ENCODE data around the gene LTBP2. TPM values are rescaled to one million over a fixed set of nuclear protein-coding genes. Genes with fewer than 3 reads are reported as not detected.

Gene LTBP2
- total and polyA plus RNA-seq, 2 of the 13 experiments (the other 11 are each of a cell fraction or from before 2014, with no cell fraction given): 0.20 to 0.41 TPM

- TF ChIP-seq FOXP4 (CRISPR knock-in tag; IDR thresholded peaks at IDR 0.05): 0 out of 2 replicates have a peak, but pooled peaks have one; percentile 13
- TF ChIP-seq HOXA7 (CRISPR knock-in tag; IDR thresholded peaks at IDR 0.05): no peak
- TF ChIP-seq ZFP91 (CRISPR knock-in tag; IDR thresholded peaks at IDR 0.05; ENCODE audit: borderline replicate concordance): no peak
- no peak for TF ChIP-seq BRD4 (CRISPR knock-in tag; IDR thresholded peaks at IDR 0.05)
Measured at GRCh38 chr14:74569806-74570591, 42.0 kb downstream of the LTBP2 start (continued).

- BruUV-seq (replicated peaks): no TSS peak
- TF ChIP-seq BCL3 (CRISPR knock-in tag; IDR thresholded peaks at IDR 0.05) (no peak), CREB3 (CRISPR knock-in tag; IDR thresholded peaks at IDR 0.05) (no peak), SRF (IDR thresholded peaks at IDR 0.05; ENCODE audit: low read depth, low read length) (no peak), SCMH1 (CRISPR knock-in tag; IDR thresholded peaks at IDR 0.05; ENCODE audit: borderline replicate concordance) (no peak), ARNT2 (CRISPR knock-in tag; IDR thresholded peaks at IDR 0.05; ENCODE audit: low read depth) (no peak), ZBTB20 (CRISPR knock-in tag; IDR thresholded peaks at IDR 0.05; ENCODE audit: borderline replicate concordance, low read depth) (no peak)
- ChIA-PET POLR2A (interaction anchor here (0.9 kb wide), 1 partner anchor 49 kb away, joined by 3 read pairs; no protein-coding TSS in a partner anchor), CTCF (ENCODE audit: low intra/inter-chr PET ratio, low total read pairs) (no interaction called here)
- no peak for ATAC-seq
- Histone ChIP-seq H2AFZ (ENCODE audit: low read length) (no peak overlapping the region), H3K79me2 (ENCODE audit: insufficient read depth, low read length) (no peaks in the 10 kb centered on the region), H3K9ac (ENCODE audit: insufficient read depth, low read depth, low read length) (no peak overlapping the region), H3K4me3 (replicated peaks in 1 of 3; ENCODE audit: insufficient read depth in 1 of 3, low read depth in 2 of 3, low read length in 3 of 3) (no peak overlapping the region), H3K36me3 (replicated peaks in 1 of 2; ENCODE audit: control insufficient read depth in 1 of 2, insufficient read depth in 2 of 2, low read length in 2 of 2) (no peaks in the 10 kb centered on the region), H3K27ac (ENCODE audit: extremely low read length, insufficient read depth, low read length) (no peak overlapping the region), H3K27me3 (ENCODE audit: control insufficient read depth in 1 of 2, insufficient read depth in 2 of 2, low read length in 2 of 2) (peaks cover 0 to 32% of the 10 kb centered on the region in 2 experiments; a peak in 3 of 5 replicates), H4K20me1 (ENCODE audit: insufficient read depth, low read length) (no peaks in the 10 kb centered on the region), H3K4me1 (ENCODE audit: insufficient read depth, low read length) (peaks cover 31% of the 10 kb centered on the region), H3K4me2 (ENCODE audit: low read depth, low read length) (0 out of 2 replicates have a peak overlapping the region, but pooled peaks have one; percentile 66), H3K9me3 (ENCODE audit: low read length) (no peaks in the 10 kb centered on the region)
- 70% methylated on average over 2 of the region's 2 CpGs for WGBS (ENCODE audit: low lambda C conversion rate)
- intact Hi-C loops (cut with micrococcal nuclease; ENCODE audit: unreplicated experiment): no loop called here
- no peak for FAIRE-seq
- DNase-seq (ENCODE audit: low spot score): no peak
- in situ Hi-C loops (cut with HindIII; ENCODE audit: extremely low pct_ligation_motif_present, low pct_unique_long_range_greater_than_20kb): no loop called here
Measured at GRCh38 chr14:74569387-74569786, 42.6 kb downstream of the LTBP2 start.

Measured in HepG2 (cell line).